GM18520 (cell line): ENCODE measurements around the gene LRRC18.

Source experiments
- ATAC-seq: cut with Tn5 transposase; IDR thresholded peaks from one replicate; pipeline ENCODE4 v1.9.1; 2021; ENCODE audit not compliant: unreplicated experiment

The LRRC18 gene

DNA sequence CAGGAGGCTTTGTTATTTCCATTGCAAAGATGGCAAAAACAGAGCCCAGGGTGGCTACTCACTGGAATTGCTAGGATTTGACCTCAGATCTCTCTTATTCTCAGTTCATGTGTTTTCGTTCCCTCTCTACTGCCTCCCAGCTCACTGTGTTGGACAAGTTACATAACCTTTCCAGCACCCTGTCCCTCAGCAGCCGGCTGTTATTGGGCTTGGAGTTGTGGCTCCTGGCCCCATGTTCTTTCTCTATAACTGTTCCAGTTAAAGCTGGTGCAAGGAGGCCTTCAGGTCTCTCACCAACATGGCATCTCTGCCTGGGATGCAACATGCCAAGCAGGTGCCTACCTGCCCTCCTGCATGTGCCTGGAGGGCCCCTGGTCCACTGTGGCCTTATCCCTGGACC, 56.8 kb downstream of the LRRC18 start:
- ATAC-seq: no peak

DNA sequence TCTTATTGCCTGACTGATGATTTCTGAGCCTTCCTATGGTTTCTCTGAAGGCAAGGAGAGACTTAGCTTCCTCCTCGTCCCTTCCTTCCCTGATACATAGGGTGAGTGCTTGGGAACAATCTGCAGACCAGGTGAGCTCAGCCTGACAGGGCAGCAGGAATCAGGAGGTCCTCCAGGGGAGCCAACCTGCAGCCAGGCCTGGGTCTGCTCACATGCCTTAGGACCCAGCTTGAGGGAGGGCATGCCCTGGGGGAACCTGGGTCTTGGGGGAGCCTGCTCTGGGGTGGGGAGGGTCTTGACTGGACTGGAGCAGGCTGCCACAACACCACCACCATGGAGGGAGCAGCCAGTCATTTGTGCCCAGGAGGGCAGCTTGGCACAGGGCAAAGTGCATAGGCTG, 57.7 kb downstream of the LRRC18 start:
- ATAC-seq: no peak

DNA sequence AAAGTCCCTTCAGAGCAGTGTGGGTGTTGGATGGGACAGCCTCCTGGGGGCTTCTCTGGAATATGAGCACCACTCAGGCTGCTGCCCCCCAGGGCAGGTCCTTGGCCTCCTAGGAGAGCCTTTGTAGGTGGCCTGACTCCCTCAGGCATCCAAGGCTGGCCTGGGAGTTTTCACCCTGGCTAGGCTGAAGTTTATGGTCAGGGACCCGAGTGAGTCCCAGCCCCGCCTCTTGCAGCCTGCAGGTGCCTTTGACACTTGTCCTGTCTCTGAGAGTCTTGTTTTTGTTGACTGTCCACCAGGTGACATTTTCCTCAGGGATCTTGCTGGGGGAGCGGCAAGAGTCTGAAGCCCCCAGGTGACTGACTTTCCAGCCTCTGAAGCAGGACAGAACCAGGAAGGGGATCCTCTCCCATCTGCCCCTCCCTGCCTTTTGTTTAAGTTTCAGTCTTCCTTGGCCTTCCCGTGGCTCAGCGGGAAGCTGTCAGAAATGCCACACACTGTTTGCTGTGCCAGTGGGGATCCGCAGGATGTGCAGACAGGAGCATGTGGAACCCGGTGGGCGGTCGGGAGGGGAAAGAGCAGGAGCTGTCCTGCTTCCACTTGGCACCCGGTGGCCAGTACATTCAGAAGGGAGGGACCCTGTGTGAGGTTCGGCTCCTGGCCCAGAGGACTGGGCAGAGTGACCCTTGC, 59.5 kb downstream of the LRRC18 start:
- ATAC-seq: no peak

DNA sequence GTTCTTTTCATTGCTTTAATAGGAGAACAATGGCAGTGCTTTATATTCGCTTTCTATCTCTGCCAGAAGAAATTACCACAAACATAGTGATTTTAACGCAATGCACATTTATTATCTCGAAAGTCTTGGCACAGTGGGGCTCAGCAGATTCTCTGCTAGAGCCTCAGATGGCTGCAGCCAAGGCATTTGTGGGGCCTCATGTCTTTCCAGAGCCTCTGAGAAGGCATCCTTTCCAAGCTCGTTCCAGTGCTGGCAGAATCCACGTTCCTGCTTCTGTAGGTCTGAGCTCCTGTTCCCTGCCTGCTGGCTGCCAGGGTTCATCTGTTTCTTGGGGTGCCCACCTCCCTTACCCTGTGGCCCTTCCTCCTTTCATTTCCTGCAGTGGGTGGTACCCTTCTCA, 60.2 kb downstream of the LRRC18 start:
- no peak for ATAC-seq

DNA sequence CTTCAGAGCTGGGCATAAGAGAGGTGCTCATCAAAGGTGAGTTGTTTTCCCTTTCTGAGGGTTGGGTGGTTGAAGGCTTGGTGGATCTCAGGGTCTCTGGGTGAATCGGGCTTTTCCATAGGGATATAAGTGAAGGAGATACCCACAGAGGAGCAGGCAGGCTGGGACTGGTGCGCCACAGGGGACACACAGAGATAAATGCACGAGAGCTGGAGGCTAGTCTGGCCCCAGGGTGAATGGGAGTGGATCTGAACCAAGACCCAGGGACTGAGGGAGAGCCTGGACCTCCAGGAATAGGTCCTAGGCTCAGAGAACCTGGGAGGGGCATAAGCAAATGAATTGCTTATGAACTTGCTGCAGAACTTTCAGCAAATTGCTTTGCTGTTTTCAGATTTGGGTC, 61.5 kb downstream of the LRRC18 start:
- ATAC-seq: no peak

DNA sequence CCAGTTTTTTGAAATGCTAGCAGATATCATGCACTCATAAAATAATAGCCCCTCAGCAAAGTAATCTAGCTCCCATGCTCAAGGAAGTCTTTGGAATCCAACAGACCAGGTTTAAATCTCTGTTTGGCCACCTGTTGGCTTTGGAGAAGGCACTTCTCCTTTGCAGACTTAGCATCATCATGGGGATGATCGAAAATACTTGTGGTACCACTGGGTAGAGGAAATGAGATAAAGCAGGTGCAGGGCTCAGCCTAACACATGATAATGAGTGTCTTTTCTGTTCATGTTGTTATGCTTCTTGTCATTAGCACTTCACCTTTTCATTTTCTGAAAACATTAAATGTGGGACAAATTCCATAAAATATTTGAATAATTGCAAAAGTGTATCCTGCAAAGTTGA, 67.4 kb downstream of the LRRC18 start:
- no peak for ATAC-seq
